OCI-LY7 (cell line): ENCODE data around the gene NIT1.

Experiments used
- EZH2phosphoT487 ChIP-seq: fragments of 200-600 bp; sonication (generic); IDR thresholded peaks from 2 replicates; pipeline ENCODE4 v1.6.1; 2018; ENCODE audit warnings: low read depth, borderline replicate concordance, mild to moderate bottlenecking, mixed run types, antibody characterized with exemption, low read length, moderate library complexity, mixed read lengths
- TF ChIP-seq, protein P1 (sequence below): fragments of 200-600 bp; sonication (generic); conservative IDR thresholded peaks from 2 replicates; pipeline ENCODE4 v1.5.1; 2014; ENCODE audit warnings: mild to moderate bottlenecking, antibody characterized with exemption, low read length, moderate library complexity, mixed read lengths

DNA sequence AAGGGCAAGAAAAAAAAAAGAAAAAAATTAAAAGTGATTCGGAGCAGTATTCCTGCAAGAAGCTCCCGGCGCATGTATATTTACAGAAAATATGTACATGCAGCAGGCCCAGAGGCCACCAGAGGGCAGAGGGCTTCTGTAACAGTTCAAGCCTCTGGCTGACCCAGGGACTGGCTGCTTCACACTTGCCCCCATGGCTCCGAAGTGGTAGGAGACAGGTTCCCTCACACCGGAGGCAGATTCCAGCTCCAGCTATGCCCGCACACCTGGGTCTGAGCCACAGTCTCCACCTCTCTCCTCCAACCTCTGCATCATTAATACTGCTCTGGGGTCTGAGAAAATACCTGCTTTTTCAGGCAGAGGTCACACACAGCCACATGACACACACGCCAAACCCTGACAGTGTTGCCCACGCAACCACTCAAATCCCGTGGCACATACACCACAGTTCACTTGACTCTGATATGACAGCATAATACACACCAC, 46.0 kb upstream of the NIT1 start:
- TF ChIP-seq, protein P1, sequence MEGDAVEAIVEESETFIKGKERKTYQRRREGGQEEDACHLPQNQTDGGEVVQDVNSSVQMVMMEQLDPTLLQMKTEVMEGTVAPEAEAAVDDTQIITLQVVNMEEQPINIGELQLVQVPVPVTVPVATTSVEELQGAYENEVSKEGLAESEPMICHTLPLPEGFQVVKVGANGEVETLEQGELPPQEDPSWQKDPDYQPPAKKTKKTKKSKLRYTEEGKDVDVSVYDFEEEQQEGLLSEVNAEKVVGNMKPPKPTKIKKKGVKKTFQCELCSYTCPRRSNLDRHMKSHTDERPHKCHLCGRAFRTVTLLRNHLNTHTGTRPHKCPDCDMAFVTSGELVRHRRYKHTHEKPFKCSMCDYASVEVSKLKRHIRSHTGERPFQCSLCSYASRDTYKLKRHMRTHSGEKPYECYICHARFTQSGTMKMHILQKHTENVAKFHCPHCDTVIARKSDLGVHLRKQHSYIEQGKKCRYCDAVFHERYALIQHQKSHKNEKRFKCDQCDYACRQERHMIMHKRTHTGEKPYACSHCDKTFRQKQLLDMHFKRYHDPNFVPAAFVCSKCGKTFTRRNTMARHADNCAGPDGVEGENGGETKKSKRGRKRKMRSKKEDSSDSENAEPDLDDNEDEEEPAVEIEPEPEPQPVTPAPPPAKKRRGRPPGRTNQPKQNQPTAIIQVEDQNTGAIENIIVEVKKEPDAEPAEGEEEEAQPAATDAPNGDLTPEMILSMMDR: peak; percentile 76
- TF ChIP-seq EZH2phosphoT487: no peak
